ENCODE data around the gene NDUFV1. TPM values are rescaled to one million over a fixed set of nuclear protein-coding genes. Genes with fewer than 3 reads are reported as not detected.

NDUFV1 gene
- total and polyA plus RNA-seq, 9 of the 15 experiments (the other 6 are each of a cell fraction or from before 2014, with no cell fraction given) = 10.8 to 423 (median 209) TPM

DNA sequence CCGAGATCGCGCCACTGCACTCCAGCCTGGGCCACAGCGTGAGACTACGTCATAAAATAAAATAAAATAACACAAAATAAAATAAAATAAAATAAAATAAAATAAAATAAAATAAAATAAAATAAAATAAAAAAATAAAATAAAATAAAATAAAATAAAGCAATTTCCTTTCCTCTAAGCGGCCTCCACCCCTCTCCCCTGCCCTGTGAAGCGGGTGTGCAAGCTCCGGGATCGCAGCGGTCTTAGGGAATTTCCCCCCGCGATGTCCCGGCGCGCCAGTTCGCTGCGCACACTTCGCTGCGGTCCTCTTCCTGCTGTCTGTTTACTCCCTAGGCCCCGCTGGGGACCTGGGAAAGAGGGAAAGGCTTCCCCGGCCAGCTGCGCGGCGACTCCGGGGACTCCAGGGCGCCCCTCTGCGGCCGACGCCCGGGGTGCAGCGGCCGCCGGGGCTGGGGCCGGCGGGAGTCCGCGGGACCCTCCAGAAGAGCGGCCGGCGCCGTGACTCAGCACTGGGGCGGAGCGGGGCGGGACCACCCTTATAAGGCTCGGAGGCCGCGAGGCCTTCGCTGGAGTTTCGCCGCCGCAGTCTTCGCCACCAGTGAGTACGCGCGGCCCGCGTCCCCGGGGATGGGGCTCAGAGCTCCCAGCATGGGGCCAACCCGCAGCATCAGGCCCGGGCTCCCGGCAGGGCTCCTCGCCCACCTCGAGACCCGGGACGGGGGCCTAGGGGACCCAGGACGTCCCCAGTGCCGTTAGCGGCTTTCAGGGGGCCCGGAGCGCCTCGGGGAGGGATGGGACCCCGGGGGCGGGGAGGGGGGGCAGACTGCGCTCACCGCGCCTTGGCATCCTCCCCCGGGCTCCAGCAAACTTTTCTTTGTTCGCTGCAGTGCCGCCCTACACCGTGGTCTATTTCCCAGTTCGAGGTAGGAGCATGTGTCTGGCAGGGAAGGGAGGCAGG is 23.2 kb upstream of the NDUFV1 start, which contains the start of gene GSTP1 (continued):
- TF ChIP-seq, protein P1, sequence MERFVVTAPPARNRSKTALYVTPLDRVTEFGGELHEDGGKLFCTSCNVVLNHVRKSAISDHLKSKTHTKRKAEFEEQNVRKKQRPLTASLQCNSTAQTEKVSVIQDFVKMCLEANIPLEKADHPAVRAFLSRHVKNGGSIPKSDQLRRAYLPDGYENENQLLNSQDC (CRISPR knock-in tag; IDR thresholded peaks at IDR 0.05) = 0 out of 2 replicates have a peak, but pooled peaks have one; percentile 33
- TF ChIP-seq ZKSCAN3 (CRISPR knock-in tag; IDR thresholded peaks at IDR 0.05) (no peak), TEAD4 (IDR thresholded peaks at IDR 0.05; ENCODE audit: low read length) (no peak), TEAD4 (CRISPR knock-in tag; IDR thresholded peaks at IDR 0.05; ENCODE audit: borderline replicate concordance) (peak; percentile 84; the same call in 1 of the 2 replicates), ETV6 (IDR thresholded peaks at IDR 0.05; ENCODE audit: borderline replicate concordance in 1 of 2, low read depth in 2 of 2, low read length in 1 of 2) (no peak), ETV6 (CRISPR knock-in tag; IDR thresholded peaks at IDR 0.05; ENCODE audit: borderline replicate concordance) (no peak), CBX1 (IDR thresholded peaks at IDR 0.05; ENCODE audit: low read depth) (peak; percentile 82; the same call in 1 of the 2 replicates), ELF1 (tag; IDR thresholded peaks at IDR 0.05) (0 out of 2 replicates have a peak, but pooled peaks have one; percentile 20), MAZ (CRISPR knock-in tag; conservative IDR thresholded peaks at IDR 0.05 in 1 of 2, IDR thresholded peaks at IDR 0.05 in 1 of 2) (peak; percentile 68 to 84), THRAP3 (IDR thresholded peaks at IDR 0.05; ENCODE audit: borderline replicate concordance) (no peak), SMC3 (conservative IDR thresholded peaks at IDR 0.05; ENCODE audit: insufficient read depth, low read depth, low read length) (peak; percentile 57), TBP (optimal IDR thresholded peaks at IDR 0.05; ENCODE audit: low read depth, low read length) (peak; percentile 97), CTBP1 (IDR thresholded peaks at IDR 0.05; ENCODE audit: borderline replicate concordance) (peak; percentile 84), NR1H2 (CRISPR knock-in tag; IDR thresholded peaks at IDR 0.05) (0 out of 2 replicates have a peak, but pooled peaks have one; percentile 42), FOXA3 (CRISPR knock-in tag; conservative IDR thresholded peaks at IDR 0.05 in 1 of 2, IDR thresholded peaks at IDR 0.05 in 1 of 2) (peak in 1 of 2 experiments; percentile 68; a peak in 2 of 4 replicates), ZNF274 (IDR thresholded peaks at IDR 0.05; ENCODE audit: borderline replicate concordance, low read depth, low read length) (no peak)
- TF ChIP-seq, protein P2, sequence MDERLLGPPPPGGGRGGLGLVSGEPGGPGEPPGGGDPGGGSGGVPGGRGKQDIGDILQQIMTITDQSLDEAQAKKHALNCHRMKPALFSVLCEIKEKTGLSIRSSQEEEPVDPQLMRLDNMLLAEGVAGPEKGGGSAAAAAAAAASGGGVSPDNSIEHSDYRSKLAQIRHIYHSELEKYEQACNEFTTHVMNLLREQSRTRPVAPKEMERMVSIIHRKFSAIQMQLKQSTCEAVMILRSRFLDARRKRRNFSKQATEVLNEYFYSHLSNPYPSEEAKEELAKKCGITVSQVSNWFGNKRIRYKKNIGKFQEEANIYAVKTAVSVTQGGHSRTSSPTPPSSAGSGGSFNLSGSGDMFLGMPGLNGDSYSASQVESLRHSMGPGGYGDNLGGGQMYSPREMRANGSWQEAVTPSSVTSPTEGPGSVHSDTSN (CRISPR knock-in tag; IDR thresholded peaks at IDR 0.05; ENCODE audit: low read depth) = no peak
- TF ChIP-seq, protein P2 (tag; conservative IDR thresholded peaks at IDR 0.05; ENCODE audit: low read depth) = no peak
- TF ChIP-seq, protein P3, sequence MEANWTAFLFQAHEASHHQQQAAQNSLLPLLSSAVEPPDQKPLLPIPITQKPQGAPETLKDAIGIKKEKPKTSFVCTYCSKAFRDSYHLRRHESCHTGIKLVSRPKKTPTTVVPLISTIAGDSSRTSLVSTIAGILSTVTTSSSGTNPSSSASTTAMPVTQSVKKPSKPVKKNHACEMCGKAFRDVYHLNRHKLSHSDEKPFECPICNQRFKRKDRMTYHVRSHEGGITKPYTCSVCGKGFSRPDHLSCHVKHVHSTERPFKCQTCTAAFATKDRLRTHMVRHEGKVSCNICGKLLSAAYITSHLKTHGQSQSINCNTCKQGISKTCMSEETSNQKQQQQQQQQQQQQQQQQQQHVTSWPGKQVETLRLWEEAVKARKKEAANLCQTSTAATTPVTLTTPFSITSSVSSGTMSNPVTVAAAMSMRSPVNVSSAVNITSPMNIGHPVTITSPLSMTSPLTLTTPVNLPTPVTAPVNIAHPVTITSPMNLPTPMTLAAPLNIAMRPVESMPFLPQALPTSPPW (CRISPR knock-in tag; IDR thresholded peaks at IDR 0.05) = peak; percentile 57; the same call in 1 of the 2 replicates
- TF ChIP-seq, protein P4, sequence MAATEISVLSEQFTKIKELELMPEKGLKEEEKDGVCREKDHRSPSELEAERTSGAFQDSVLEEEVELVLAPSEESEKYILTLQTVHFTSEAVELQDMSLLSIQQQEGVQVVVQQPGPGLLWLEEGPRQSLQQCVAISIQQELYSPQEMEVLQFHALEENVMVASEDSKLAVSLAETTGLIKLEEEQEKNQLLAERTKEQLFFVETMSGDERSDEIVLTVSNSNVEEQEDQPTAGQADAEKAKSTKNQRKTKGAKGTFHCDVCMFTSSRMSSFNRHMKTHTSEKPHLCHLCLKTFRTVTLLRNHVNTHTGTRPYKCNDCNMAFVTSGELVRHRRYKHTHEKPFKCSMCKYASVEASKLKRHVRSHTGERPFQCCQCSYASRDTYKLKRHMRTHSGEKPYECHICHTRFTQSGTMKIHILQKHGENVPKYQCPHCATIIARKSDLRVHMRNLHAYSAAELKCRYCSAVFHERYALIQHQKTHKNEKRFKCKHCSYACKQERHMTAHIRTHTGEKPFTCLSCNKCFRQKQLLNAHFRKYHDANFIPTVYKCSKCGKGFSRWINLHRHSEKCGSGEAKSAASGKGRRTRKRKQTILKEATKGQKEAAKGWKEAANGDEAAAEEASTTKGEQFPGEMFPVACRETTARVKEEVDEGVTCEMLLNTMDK (IDR thresholded peaks at IDR 0.05; ENCODE audit: borderline replicate concordance, insufficient read depth, low read depth, low read length, poor library complexity, severe bottlenecking) = no peak
